ENCODE results near the gene EPHA10.
"Not testable (repeated sequence)": the region's sequence is repeated elsewhere in the genome, so short reads cannot be mapped to it uniquely, and the experiment has no call there.

The EPHA10 gene

DNA sequence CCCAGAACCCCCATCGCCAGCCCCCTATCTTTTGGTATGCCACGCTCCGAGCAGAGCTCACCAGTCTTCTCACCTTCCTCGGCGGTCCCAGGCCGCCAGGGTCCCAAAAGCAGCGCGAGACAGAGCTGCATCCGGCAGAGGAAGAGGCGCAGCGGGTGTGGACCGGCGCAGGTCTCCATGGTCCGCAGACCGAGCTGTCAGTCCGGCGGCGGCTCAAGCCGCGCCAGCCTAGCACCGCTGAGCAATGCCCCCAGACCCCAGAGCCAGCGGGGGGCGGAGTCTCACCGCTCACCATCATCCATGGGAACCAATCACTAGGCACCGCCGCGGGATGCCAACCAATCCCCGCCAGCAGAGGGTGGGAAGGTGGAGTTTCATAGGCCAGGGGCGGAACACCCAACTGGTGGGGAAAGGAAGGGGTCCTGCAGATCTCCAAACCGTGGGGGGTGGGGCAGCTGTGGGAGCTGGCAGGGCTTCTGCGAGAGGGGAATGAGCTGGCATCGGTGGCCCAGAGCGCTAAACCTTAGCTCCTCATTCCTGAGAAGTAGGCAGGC lies at the start of gene EPHA10:
EPHA10 (minus strand) TSS at position 233 of the 554 bp plus-strand sequence; CDS start at position 179, 54 bp downstream.
- no peak for DNase-seq

DNA sequence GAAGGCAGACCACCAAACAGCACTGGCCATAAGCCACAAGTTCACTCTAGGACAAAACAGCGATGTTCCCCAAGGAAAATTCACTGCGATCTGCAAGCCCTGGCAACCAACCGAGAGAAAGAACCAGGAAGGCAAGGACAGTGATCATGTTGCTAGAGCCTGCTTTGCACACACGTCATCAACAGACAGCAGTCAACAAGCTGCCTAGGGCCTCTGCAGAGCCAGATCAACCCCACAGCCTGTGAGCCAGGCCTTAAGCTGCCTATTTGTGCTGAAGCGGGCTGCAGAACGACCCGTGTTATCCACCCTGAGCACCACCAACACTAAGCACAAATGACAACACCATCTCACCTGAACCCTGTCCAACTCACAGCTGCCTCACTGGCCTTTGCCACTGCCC lies 49.3 kb upstream of the EPHA10 start:
- no peak for DNase-seq

DNA sequence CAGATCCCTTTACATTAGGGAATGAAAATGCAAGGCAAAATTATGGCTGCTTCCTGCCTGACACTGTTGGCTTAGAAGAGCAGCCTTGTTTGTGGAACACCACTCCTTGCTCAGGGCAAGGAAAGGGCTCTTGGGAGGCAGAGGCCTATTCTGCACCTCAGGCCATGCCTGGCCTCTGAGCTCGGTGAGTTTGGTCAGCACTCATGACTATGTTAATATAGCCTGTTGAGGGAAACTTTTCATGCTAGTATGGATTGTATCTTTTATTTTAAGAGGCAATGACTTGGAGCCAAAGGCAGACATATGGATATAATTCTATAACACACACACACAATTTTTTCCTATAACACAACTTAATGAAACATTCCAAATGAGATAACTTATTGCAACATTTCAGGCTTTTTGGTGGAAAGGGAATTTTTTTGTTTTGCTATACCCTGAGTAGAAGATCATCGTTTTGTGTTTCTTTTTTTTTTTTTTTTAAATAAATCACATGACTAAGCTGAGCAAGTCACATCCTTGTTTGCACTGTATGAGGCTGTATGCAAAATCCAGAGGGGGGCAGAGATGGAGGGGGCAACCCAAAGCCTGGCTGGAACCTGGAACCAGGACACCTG lies 48.7 kb upstream of the EPHA10 start:
- no peak for DNase-seq

DNA sequence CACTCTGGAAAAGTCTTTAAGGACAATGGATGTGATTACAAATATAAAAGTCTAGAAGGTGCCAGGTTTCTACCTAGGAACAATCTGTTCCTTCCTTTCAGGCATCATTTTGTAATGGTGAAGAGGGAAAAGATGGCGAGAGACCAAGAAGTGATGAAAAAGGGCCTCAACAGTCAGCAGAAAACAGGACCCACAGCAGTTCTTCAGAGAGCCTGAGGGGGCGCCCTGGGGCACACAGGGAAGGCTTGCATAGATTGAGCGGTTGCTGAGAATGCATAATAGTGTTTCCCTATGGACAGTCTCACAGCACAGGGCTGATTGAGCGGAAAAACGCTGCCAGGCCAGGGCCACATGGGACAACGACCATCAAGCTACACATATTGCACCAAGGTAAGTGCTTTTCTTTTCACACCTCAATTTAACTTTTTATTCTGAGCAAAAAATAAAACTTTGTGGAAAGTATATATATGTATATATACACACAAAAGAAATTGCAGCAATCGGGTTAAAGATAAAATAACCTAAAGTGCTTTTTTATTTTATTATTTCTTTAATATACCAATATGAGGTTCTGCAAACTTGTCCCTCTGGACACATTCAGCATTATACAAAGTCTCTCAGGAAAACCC lies 46.2 kb upstream of the EPHA10 start:
- DNase-seq, result peak; percentile 79

DNA sequence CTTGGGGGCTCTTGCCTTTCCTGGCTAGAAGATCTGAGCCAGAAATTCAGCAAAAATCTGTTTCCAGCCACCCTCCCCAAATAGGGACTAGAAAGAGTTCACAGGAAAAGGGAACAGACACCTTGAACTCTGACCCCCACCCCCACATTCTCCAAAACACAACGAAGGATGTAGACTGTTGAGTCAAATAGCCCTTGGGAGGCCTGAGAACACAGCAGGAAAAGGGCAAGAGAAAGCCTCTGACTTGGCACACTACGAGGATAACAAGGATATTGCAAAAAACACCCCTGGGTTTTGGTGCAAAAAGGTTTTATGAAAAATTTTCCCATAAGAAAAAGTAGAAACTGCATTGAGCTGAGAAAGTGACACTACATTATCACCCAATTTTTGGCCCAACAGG lies 45.0 kb upstream of the EPHA10 start:
- peak; percentile 41 for DNase-seq

DNA sequence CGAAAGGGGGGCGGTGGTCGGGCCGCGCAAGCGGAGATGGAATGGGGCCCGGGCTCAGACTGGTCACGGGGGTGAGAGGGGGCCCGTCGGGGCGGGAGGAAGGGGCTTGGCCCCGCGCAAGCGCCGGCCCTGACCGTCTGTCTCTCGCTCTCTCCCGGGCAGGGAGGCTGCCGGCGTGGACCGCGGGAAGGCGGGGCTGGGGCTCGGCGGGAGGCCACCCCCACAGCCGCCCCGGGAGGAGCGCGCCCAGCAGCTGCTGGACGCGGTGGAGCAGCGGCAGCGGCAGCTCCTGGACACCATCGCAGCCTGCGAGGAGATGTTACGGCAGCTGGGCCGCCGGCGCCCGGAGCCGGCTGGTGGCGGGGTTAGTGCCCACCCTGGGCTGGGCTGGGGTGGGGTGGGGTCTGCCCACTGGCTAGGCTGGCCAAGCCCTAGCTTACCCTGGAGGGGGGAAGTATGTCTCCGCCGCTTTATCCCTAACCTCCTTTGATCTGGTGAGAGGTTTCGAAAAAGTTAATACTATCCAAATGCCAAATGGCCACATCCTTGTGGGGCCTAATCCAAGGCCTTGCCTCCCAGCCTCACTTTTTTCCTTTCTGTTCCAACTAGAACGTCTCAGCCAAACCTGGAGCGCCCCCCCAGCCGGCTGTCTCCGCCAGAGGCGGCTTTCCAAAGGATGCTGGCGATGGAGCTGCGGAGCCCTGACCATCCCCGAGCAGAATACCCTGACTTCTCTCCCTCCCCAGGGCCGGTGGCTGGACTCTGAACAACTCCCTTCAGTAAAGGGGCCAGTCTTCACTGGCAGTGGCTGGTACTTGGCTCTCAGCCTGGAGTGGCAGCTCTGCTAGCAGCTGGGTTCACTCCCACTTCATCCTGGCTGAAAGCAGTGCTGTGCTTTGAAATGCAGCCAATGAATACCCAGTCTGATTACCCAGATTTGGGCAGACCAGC lies 43.7 kb upstream of the EPHA10 start:
- peak; percentile 70 for DNase-seq

DNA sequence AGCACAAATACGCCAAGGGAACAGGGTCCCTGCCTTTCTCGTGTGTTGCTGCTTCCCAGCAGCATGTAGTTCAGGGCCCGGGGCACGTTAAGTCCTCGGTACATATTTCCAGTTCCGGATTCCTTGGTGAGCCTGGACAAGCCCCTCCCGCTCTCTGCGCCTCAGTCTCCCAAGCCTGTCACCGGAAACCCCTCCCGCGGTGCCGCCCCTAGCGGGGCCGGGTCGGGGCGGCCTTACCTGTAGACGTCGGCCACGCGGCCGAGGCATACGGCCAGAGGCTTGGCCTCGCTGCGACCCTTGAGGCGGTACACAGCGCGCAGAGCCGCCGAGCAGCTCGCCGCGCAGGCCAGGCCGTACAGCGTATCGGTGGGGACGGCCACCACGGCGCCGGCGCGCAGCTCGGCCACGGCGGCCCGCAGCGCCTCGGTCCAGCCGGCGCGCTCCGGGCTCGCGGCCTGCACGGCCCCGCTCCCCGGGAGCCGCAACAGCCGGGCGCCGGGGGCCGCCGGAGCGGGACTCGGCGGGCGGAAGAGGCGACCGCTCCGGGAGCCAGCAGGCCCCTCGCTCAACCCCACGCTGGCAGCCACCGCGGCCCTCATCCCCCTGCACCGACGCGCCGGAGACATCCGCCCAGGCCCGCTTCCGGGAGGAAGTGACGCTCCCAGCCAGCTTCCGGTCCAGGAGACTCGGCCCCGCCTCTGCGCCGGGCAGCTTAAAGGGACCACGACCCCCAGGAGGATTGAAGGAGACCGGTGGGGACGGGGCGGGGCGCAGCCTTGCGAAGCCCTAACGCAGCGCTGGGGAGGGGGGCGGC lies 42.8 kb upstream of the EPHA10 start, which contains the start of the genes C1orf122 and YRDC:
C1orf122 (plus strand) TSS at position 236 of the 814 bp plus-strand sequence. CDS start 615 bp downstream, outside the sequence.
YRDC (minus strand) TSS at position 654 of the 814 bp plus-strand sequence; CDS start at position 626, 28 bp downstream.
- peak; percentile 94 for DNase-seq

DNA sequence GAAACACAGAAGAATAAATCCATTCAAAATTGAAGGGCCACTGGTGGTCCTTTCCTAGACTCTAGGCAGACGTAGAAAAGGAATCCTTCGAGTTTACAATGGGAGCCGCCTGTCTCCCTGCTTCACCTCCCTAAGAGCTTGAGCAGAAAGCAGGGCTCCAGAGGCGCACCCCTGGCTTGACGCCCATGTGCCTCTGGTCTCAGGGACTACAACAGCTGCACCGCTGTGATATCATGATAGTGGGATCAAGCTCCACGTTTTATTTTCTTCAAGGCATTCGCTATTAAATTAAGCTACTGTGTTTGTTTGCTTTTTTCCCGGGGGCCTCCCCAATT lies 42.3 kb upstream of the EPHA10 start:
- DNase-seq, result no peak

DNA sequence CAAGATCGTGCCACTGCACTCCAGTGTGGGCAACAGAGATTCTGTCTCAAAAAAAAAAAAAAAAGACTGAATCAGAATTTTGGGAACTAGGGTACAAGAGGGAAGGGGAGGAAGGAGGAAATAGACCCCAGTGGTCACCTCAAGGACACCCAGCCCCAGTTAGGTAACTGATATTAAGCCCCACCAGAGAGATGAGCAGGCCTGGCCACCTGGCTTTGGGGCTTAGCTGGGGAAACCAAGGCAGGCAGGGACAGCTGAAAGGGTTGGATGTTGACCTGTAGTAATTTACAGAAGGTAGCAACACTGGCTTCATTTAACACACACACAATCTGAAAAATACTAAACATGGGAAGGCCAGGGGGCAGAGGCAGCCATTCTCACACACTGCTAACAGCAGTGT lies 37.5 kb upstream of the EPHA10 start:
- no peak for DNase-seq

DNA sequence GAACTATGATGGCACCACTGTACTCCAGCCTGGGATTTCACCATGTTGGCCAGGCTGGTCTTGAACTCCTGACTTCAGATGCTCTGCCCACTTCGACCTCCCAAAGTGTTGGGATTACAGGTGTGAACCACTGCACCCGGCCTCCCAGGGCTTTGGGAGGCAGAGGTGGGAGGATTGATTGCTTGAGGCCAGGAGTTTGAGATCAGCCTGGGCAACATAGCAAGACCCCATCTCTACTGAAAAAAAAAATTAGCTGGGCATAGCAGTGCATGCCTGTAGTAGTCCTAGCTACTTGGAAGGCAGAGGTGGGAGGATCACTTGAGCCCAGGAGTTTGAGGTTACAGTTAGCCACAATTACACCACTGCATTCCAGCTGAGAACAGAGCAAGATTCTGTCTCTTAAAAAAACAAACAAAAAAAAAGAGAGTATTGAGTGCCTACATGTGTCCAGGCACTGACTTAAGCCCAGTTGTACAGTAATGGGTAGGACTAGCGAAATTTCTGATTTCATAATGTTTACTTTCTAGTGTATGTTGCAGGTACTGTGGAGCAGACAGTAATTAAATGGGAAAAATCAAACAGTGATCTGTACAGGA lies 32.9 kb upstream of the EPHA10 start:
- DNase-seq, result no peak

DNA sequence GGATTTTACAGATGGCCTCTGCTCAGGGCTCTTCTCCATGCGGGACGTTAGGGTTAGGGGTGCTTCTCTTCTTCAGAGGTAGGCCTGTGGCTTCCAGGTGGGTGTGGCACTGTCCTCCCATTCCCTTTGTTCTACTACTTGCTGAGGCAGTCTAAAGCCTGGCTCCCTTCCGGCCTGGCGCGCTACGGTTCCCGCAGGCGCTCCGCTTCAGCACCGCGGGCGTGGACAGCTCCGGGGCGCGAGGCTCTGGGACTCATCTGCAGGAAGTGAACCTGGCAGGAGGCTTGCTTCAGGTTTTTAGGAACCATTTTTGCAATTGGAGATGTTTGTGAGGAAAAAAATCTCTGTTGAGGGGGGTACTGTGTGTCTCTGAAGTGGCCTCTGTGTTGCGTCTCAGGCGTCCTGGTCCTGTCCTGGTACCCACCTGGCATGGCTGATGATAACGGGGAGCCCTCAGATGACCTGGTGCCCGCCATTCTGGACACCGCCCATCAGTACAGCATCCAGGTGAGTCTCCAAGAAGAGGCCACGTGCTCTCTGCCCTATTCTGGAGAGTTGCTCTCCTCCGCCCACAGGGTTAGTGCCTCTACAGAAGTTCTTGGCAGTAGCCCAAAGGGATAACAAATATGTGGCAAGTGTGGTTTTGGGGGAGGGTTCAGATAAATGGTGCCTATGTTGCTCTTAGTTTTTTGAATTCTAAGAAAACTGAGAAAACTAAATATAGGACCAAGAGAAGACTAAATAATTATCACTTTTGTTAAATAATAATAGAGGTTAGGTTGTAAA lies 30.6 kb upstream of the EPHA10 start:
- DNase-seq, result peak; percentile 44

DNA sequence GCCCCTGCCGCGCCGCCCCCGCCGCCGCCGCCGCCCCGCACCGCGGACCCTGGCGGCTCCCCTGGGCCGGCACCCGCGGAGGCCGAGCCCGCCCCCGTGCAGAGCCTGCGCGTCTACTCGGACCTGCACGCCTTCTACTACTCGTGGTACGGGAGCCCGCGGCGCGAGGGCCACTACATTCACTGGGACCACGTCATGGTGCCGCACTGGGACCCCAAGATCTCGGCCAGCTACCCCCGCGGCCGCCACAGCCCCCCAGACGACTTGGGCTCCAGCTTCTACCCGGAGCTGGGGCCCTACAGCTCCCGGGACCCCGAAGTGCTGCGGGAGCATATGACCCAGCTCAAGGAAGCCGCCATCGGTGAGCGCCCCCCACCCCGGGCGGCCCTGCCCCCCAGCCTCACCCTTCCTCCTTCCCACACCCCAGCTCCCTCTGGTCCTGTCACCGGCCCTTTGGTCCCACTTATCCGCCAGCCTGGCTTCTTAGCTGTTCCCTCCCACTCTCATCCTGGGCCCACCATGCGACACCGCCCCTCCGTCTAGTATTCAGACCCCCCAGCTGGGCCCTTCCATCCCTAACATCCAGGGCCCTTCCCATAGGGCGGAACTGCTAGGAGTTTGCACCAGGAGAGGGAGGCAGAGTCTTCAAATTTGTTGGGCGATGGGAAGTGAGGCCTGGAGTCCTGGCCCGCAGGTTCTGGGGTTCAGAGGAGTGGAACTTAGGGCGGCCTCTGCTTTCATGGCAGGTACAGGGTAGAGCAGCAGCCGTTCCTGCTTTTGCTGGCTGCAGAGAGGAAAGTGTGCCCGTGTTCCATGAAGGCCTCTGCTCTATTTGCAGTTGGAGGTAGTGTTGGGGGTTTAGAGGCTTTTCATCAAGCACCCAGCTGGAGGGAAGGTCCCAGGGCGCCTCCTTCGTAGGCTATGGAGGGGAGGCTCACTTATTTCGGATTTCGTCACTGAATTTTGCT lies 29.7 kb upstream of the EPHA10 start:
- no peak for DNase-seq

DNA sequence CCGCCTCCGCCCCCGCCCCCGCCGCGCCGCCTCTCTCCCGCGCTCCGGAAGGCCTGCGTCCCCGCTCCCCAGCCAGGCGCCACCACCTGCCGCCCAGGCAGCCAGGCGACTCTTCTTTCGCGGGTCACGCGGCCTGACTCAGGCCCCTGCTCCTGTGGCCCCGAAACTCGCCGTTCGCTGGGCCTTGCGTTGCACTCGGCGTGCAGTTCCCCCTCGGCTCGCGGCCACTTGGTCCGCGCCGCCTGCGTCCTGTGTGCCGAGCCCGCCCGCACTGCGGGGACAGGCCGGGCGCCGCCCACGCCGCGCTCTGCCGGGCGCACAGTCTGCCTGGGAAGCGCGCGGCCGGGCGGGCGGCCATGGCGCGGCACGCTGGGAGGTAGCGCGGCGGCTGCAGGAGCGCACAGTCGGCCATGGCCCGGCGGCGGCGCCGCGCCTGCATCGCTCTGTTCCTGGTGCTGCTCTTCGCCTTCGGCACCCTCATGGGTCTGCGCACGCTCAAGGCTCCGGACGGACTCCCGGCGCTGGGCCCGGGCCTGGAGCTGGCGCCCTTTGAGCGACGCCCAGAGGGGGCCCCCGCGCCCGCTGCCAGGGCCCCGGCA lies 29.0 kb upstream of the EPHA10 start, which contains the start of gene MANEAL:
MANEAL (plus strand) TSS at position 75 of the 599 bp plus-strand sequence; CDS start at position 411, 336 bp downstream.
- DNase-seq, result peak; percentile 67

DNA sequence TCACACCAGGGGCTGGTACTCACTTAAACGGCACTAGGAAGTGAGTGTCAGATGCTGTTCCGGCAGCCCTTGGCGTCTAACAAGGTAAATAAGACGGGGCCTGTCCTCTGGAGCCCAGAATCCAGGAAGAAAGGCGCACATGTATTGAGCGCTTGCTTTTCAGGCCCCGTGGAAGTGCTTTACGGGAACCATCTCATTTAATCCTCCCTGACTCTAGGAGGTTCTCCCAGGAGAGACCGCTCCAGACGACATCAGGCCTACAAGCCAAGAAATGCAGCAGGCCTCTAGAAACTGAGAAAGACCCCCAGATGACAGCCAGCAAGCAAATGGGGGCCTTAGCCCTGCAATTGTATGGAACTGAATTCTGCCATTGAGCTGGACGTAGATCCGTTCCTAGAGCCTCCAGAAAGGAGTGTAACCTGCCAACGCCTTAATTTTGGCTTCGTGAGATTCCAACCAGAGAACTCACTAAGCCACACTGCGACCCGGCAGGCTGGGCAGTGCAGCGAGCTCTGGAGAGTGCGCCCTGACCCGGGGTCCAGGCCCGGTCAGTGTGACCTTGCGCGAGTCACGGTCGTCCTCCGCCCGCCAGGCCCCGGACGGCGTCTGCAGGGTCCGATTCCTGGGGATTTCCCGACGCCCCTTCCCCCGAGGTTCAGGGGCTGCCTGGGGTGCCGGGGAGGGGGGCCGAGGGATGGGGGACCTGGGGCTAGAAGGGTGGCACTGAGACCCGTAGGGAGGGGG lies 28.2 kb upstream of the EPHA10 start:
- no peak for DNase-seq

DNA sequence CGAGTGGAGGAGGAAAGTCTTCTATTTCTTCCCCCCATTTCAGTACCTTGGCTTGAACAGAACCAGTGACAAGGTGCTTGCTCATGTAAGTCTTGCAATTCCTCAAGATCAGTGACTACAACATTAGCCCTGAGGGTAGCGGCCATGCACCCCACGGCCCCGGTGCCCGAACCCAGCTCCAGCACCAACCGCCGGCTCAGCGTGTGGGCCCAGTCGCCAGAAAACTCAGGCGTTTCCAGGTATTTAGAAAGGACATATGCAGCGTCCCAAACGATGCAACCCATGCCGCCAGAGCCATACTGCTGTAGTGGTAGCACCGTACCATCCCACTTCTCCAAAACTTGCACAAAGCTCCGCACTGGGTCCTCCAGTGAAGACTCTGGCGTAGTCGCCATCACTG lies 17.6 kb upstream of the EPHA10 start:
- DNase-seq, result no peak

DNA sequence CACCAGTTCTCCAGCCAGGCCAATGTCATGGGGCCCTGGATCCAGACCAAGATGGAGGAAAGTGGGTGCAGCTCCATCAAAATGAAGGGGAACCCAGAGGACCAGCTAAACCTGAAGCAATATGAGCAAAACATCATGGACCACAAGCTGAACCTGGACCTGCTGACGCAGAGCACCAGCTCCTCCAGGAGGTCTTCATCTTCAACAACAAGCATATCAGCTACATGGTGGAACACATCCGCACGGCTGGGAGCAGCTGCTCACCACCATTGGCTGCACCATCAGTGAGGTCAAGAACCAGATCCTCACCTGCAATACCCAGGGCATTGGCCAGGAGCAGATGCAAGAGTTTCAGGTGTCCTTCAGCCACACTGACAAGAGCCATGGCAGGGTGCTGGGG lies 13.7 kb upstream of the EPHA10 start:
- DNase-seq, result no peak

DNA sequence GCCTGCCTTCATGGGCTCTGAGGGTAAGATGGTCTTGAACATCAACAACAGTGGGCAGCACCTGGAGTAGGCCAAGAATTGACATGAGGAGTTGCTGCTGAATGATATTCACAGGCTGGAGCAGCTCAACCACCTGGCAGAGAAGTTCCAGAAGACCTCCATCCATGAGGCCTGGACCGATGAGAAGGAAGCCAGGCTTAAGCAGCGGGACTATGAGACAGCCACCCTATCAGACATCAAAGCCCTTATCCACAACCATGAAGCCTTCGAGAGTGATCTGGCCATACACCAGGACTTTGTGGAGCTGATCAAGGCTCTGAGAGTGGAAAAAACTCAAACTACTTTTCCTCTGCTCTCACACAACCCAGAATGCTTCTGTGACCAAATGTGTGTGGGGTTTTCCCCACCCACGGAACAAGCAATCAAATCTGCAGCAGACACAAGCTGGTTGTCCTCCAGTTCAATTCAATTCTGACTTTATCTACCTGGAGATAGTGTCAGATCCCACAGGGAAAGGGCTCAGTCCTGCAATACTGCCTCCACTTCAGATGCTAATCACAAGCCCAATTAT lies 12.1 kb upstream of the EPHA10 start:
- DNase-seq, result no peak

DNA sequence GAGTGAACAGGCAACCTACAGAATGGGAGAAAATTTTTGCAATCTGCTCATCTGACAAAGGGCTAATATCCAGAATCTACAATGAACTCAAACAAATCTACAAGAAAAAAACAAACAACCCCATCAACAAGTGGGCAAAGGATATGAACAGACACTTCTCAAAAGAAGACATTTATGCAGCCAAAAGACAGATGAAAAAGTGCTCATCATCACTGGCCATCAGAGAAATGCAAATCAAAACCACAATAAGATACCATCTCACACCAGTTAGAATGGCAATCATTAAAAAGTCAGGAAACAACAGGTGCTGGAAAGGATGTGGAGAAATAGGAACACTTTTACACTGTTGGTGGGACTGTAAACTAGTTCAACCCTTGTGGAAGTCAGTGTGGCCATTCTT lies 6.5 kb upstream of the EPHA10 start:
- not testable (repeated sequence) for DNase-seq
